ENCODE results near the gene CPVL.
A peak's percentile ranks its signal among the peaks of the same experiment; 100 is the strongest.

Gene CPVL

DNA sequence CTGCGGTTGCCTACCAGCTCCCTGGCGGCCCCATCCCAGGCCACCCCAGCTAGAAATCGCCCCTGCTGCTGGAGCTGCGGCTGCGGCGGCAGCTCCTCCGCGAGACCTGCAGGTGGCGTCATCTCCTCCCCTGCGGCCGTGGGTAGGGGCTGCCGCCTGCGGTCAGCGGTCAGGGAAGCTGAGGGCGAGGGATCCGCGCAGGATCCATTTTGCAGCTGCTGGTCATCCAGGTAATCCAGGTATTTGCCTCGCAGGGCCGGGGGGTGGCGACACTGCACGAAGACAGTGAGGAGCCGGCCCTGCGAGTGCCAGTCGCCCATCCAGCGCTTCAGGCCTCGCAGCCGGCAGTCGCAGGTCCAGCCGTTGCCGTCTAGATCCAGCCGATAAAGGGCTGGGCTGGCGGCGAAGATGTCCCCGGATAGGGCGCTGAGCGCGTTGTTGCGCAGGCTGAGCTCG lies 189.7 kb downstream of the CPVL start:
- DNase-seq, result peak; percentile 98
- Histone ChIP-seq H2AFZ (ENCODE audit: insufficient read depth, low read length, poor library complexity) (peak overlapping the region; percentile 57), H3K14ac (ENCODE audit: low read length) (peak overlapping the region; percentile 78), H3K36me3 (ENCODE audit: control insufficient read depth in 1 of 2, insufficient read depth in 2 of 2, low read length in 2 of 2) (no peaks in the 10 kb centered on the region), H2AK5ac (ENCODE audit: low read length) (no peak overlapping the region), H4K8ac (ENCODE audit: low read depth, low read length) (peak overlapping the region; percentile 57), H3K4ac (ENCODE audit: low read depth, low read length) (peak overlapping the region; percentile 58), H2BK120ac (ENCODE audit: insufficient read depth, low read length, poor library complexity) (peak overlapping the region; percentile 45), H3K79me2 (ENCODE audit: control insufficient read depth, insufficient read depth, low read length, poor library complexity) (peaks cover 23% of the 10 kb centered on the region), H4K91ac (ENCODE audit: low read depth, low read length) (peak overlapping the region; percentile 92), H3K4me3 (ENCODE audit: low read depth, low read length) (peak overlapping the region; percentile 83), H3K79me1 (ENCODE audit: low read length) (peaks cover 27% of the 10 kb centered on the region), H3K18ac (ENCODE audit: low read length) (peak overlapping the region; percentile 77), H3K23ac (ENCODE audit: low read length) (no peak overlapping the region), H3K9ac (ENCODE audit: low read length) (peak overlapping the region; percentile 2), H2BK5ac (ENCODE audit: low read depth, low read length, poor library complexity) (peak overlapping the region; percentile 3), H2BK12ac (ENCODE audit: low read length) (no peak overlapping the region), H3K27me3 (ENCODE audit: insufficient read depth, low read length) (no peaks in the 10 kb centered on the region), H4K12ac (ENCODE audit: low read depth, low read length) (peak overlapping the region; percentile 34), H3K4me2 (ENCODE audit: low read length) (peak overlapping the region; percentile 92), H3K9me3 (ENCODE audit: insufficient read depth, low read depth, low read length) (peaks cover 5% of the 10 kb centered on the region), H3K4me1 (ENCODE audit: control insufficient read depth in 1 of 2, insufficient read depth in 2 of 2, low read length in 2 of 2) (peaks cover 20 to 28% of the 10 kb centered on the region in 2 experiments), H3K27ac (ENCODE audit: low read depth, low read length) (peak overlapping the region; percentile 76)
- no CpG with 5 or more reads among the region's 39 CpGs for WGBS (ENCODE audit: extremely low coverage, insufficient coverage, insufficient read length)

DNA sequence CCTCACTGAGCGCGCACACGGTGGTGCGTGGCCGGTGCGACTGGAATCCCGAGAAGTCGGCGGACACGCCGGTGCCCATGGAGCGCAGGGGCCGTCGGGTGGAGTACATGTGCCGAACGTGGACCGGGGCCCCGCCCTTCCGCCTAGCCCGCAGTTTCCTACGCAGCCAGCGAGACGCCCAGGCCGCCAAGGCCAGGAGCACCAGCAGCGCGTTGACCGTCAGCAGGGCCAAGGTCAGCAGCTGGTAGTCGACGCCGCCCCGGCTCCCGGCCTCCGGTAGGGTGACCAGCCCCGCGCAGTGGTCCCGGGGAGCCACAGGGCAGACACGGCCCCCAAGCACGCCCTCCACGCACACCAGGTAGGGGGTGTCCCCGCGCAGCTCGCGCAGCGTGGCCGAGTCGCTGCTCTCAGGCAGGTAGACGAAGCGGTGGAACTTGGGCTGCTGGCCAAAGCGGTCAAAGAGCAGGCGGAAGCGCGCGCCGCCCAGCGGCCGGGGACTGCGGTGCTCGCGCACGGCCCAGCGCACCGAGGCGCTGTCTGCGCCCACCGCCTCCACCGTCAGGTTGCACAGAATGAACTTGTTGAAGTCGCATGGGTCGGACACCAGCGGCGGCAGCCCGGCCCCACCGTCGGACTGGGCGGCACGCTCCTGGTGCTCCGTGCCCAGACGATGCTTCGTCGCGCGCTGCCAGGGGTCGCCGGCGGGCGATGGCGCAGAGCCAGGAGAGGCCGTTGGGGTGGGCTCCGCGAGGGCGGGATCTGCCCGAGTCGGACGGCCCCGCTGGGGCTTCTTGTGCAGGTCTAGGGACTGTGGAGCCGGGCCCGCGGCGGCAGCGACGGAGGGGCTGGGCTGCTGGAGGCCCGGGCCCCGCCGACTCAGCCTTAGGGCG lies 190.4 kb downstream of the CPVL start:
- H3K23ac ChIP-seq (ENCODE audit: low read length), result no peak overlapping the region
- H2AFZ ChIP-seq (ENCODE audit: insufficient read depth, low read length, poor library complexity), result peak overlapping the region; percentile 57
- peak overlapping the region; percentile 23 for H2BK5ac ChIP-seq (ENCODE audit: low read depth, low read length, poor library complexity)
- H3K4me2 ChIP-seq (ENCODE audit: low read length), result peak overlapping the region; percentile 92
- peaks cover 20 to 28% of the 10 kb centered on the region in 2 experiments for H3K4me1 ChIP-seq (ENCODE audit: control insufficient read depth in 1 of 2, insufficient read depth in 2 of 2, low read length in 2 of 2)
- no peaks in the 10 kb centered on the region for H3K36me3 ChIP-seq (ENCODE audit: control insufficient read depth in 1 of 2, insufficient read depth in 2 of 2, low read length in 2 of 2)
- peak overlapping the region; percentile 83 for H3K4me3 ChIP-seq (ENCODE audit: low read depth, low read length)
- H4K91ac ChIP-seq (ENCODE audit: low read depth, low read length), result peak overlapping the region; percentile 77
- peak overlapping the region; percentile 6 for H2AK5ac ChIP-seq (ENCODE audit: low read length)
- H3K79me1 ChIP-seq (ENCODE audit: low read length), result peaks cover 27% of the 10 kb centered on the region
- H3K79me2 ChIP-seq (ENCODE audit: control insufficient read depth, insufficient read depth, low read length, poor library complexity), result peaks cover 23% of the 10 kb centered on the region
- DNase-seq, result peak; percentile 83 to 88
- WGBS (ENCODE audit: extremely low coverage, insufficient coverage, insufficient read length), result no CpG with 5 or more reads among the region's 104 CpGs
- peak overlapping the region; percentile 38 for H3K14ac ChIP-seq (ENCODE audit: low read length)
- peak overlapping the region; percentile 28 for H2BK120ac ChIP-seq (ENCODE audit: insufficient read depth, low read length, poor library complexity)
- H2BK12ac ChIP-seq (ENCODE audit: low read length), result peak overlapping the region; percentile 12
- peak overlapping the region; percentile 42 for H3K27ac ChIP-seq (ENCODE audit: low read depth, low read length)
- no peaks in the 10 kb centered on the region for H3K27me3 ChIP-seq (ENCODE audit: insufficient read depth, low read length)
- H4K8ac ChIP-seq (ENCODE audit: low read depth, low read length), result peak overlapping the region; percentile 58
- H4K12ac ChIP-seq (ENCODE audit: low read depth, low read length), result peak overlapping the region; percentile 34
- peak overlapping the region; percentile 62 for H3K9ac ChIP-seq (ENCODE audit: low read length)
- peak overlapping the region; percentile 30 for H3K4ac ChIP-seq (ENCODE audit: low read depth, low read length)
- peak overlapping the region; percentile 77 for H3K18ac ChIP-seq (ENCODE audit: low read length)
- peaks cover 5% of the 10 kb centered on the region for H3K9me3 ChIP-seq (ENCODE audit: insufficient read depth, low read depth, low read length)

- Histone ChIP-seq H3K27me3 (ENCODE audit: insufficient read depth, low read length) (no peaks in the 10 kb centered on the region), H4K8ac (ENCODE audit: low read depth, low read length) (no peak overlapping the region), H3K18ac (ENCODE audit: low read length) (peak overlapping the region; percentile 12), H3K27ac (ENCODE audit: low read depth, low read length) (no peak overlapping the region), H4K91ac (ENCODE audit: low read depth, low read length) (peak overlapping the region; percentile 7), H2BK120ac (ENCODE audit: insufficient read depth, low read length, poor library complexity) (no peak overlapping the region), H3K36me3 (ENCODE audit: control insufficient read depth in 1 of 2, insufficient read depth in 2 of 2, low read length in 2 of 2) (no peaks in the 10 kb centered on the region), H3K4me3 (ENCODE audit: low read depth, low read length) (peak overlapping the region; percentile 83), H3K4ac (ENCODE audit: low read depth, low read length) (peak overlapping the region; percentile 30), H3K9ac (ENCODE audit: low read length) (no peak overlapping the region), H3K4me2 (ENCODE audit: low read length) (peak overlapping the region; percentile 92), H2AK5ac (ENCODE audit: low read length) (no peak overlapping the region), H2AFZ (ENCODE audit: insufficient read depth, low read length, poor library complexity) (no peak overlapping the region), H3K79me1 (ENCODE audit: low read length) (peaks cover 27% of the 10 kb centered on the region), H2BK12ac (ENCODE audit: low read length) (no peak overlapping the region), H3K9me3 (ENCODE audit: insufficient read depth, low read depth, low read length) (peaks cover 5% of the 10 kb centered on the region), H2BK5ac (ENCODE audit: low read depth, low read length, poor library complexity) (no peak overlapping the region), H3K23ac (ENCODE audit: low read length) (no peak overlapping the region), H3K4me1 (ENCODE audit: control insufficient read depth in 1 of 2, insufficient read depth in 2 of 2, low read length in 2 of 2) (peaks cover 20 to 28% of the 10 kb centered on the region in 2 experiments), H3K79me2 (ENCODE audit: control insufficient read depth, insufficient read depth, low read length, poor library complexity) (peaks cover 23% of the 10 kb centered on the region), H4K12ac (ENCODE audit: low read depth, low read length) (no peak overlapping the region), H3K14ac (ENCODE audit: low read length) (no peak overlapping the region)
- no peak for DNase-seq
- WGBS (ENCODE audit: extremely low coverage, insufficient coverage, insufficient read length), result no CpG with 5 or more reads among the region's 22 CpGs
Measured at GRCh38 chr7:28955356-28955717, 191.0 kb downstream of the CPVL start.

GRCh38 chr7:28954946-28955345 lies 191.4 kb downstream of the CPVL start:
- no peak overlapping the region for H4K91ac ChIP-seq (ENCODE audit: low read depth, low read length)
- no peak overlapping the region for H2AFZ ChIP-seq (ENCODE audit: insufficient read depth, low read length, poor library complexity)
- no peak overlapping the region for H4K8ac ChIP-seq (ENCODE audit: low read depth, low read length)
- no peak for DNase-seq
- no peak overlapping the region for H3K27ac ChIP-seq (ENCODE audit: low read depth, low read length)
- H3K4me1 ChIP-seq (ENCODE audit: control insufficient read depth in 1 of 2, insufficient read depth in 2 of 2, low read length in 2 of 2), result peaks cover 20 to 29% of the 10 kb centered on the region in 2 experiments
- H2AK5ac ChIP-seq (ENCODE audit: low read length), result no peak overlapping the region
- H2BK5ac ChIP-seq (ENCODE audit: low read depth, low read length, poor library complexity), result no peak overlapping the region
- H3K4me2 ChIP-seq (ENCODE audit: low read length), result peak overlapping the region; percentile 92
- no peak overlapping the region for H3K14ac ChIP-seq (ENCODE audit: low read length)
- H3K23ac ChIP-seq (ENCODE audit: low read length), result no peak overlapping the region
- no peaks in the 10 kb centered on the region for H3K36me3 ChIP-seq (ENCODE audit: control insufficient read depth in 1 of 2, insufficient read depth in 2 of 2, low read length in 2 of 2)
- H4K12ac ChIP-seq (ENCODE audit: low read depth, low read length), result no peak overlapping the region
- H3K9me3 ChIP-seq (ENCODE audit: insufficient read depth, low read depth, low read length), result peaks cover 6% of the 10 kb centered on the region
- peak overlapping the region; percentile 83 for H3K4me3 ChIP-seq (ENCODE audit: low read depth, low read length)
- no peak overlapping the region for H3K9ac ChIP-seq (ENCODE audit: low read length)
- H2BK12ac ChIP-seq (ENCODE audit: low read length), result no peak overlapping the region
- H2BK120ac ChIP-seq (ENCODE audit: insufficient read depth, low read length, poor library complexity), result no peak overlapping the region
- WGBS (ENCODE audit: extremely low coverage, insufficient coverage, insufficient read length), result no CpG with 5 or more reads among the region's 5 CpGs
- no peak overlapping the region for H3K4ac ChIP-seq (ENCODE audit: low read depth, low read length)
- no peak overlapping the region for H3K18ac ChIP-seq (ENCODE audit: low read length)
- H3K79me1 ChIP-seq (ENCODE audit: low read length), result peaks cover 27% of the 10 kb centered on the region
- H3K27me3 ChIP-seq (ENCODE audit: insufficient read depth, low read length), result no peaks in the 10 kb centered on the region
- peaks cover 23% of the 10 kb centered on the region for H3K79me2 ChIP-seq (ENCODE audit: control insufficient read depth, insufficient read depth, low read length, poor library complexity)
